Activated CD8-positive, alpha-beta memory T cell treated with anti-CD3 and anti-CD28 coated beads, Interleukin-2, amount 10 ng/mL, durations not matched to agents 7 days and 5 days (primary cell): ENCODE data around the gene CCL5. TPM values are rescaled to one million over a fixed set of nuclear protein-coding genes. Genes with fewer than 3 reads are reported as not detected.

Source experiments
- ATAC-seq: fragments of 150-1000 bp; cut with Tn5 transposase; one replicate; pipeline ENCODE4 v1.10.0; 2021; ENCODE audit warnings: moderate library complexity
- CTCF ChIA-PET: fragments of 350-600 bp; sonication (Branson Sonifier 250); formaldehyde crosslinking; loops from one replicate; lab custom pipeline; 2021; ENCODE audit warnings: antibody characterized with exemption; lab: Charles Lee
- DNase-seq: peaks from one replicate; pipeline ENCODE4 v3.0.0-alpha.2; 2020
- H3K27ac Mint-ChIP-seq: one replicate; pipeline ENCODE4 v1.8.0; 2021; ENCODE audit warnings: mild to moderate bottlenecking, mixed read lengths
- H3K27me3 Mint-ChIP-seq: one replicate; pipeline ENCODE4 v1.8.0; 2021; ENCODE audit warnings: mixed read lengths
- H3K36me3 Mint-ChIP-seq: one replicate; pipeline ENCODE4 v1.8.0; 2021; ENCODE audit warnings: mild to moderate bottlenecking, mixed read lengths
- H3K4me1 Mint-ChIP-seq: one replicate; pipeline ENCODE4 v1.8.0; 2021; ENCODE audit warnings: mixed read lengths
- H3K4me3 Mint-ChIP-seq: one replicate; pipeline ENCODE4 v1.8.0; 2021; ENCODE audit warnings: mild to moderate bottlenecking, moderate library complexity, mixed read lengths
- H3K9me3 Mint-ChIP-seq: one replicate; pipeline ENCODE4 v1.8.0; 2022; ENCODE audit warnings: low read depth, mixed read lengths
- total RNA-seq, 2 experiments: library from RNA; stranded (reverse); gene quantifications; one replicate each; pipeline ENCODE4 v1.2.3, GENCODE V29; 2021

Gene CCL5
- total RNA-seq: 1,000 to 10,000 TPM in 1 of 2 experiments, 100 to 1,000 TPM in 1; 973 to 1,249 TPM

DNA sequence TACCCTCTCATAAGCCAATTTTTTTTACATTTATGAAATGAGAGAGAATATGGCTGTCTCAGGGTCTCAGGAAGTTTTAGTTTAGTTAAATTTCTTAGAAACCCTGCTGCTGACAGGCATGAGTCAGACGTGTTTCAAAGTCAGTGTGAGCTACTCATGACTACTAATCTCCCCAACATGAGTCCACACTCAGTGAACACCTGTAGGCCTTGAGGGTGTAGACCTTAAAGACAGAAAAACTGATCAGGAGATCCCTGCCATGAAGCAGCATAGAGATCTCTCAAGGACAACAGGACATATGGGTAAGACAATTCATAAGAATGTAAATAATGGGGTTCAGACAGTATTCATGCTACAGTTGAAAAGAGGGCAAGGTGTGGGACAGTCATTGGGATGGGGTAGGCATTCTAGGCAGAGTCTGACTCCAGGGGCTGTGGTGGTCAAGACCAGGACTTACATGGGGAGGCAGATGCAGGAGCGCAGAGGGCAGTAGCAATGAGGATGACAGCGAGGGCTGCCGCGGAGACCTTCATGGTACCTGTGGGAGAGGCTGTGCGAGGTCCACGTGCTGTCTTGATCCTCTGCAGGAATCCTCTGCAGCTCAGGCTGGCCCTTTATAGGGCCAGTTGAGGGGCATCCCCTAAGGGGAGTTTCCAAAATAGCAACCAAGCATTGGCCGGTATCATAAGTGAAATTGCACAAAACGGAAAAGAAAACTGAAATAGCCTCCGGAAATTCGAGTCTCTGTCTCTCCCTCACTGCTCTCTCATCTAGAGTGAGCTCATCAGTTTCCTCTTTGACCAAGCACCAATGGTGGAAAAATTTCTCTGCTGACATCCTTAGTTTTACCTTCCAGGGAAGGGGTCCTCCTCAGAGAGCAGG, at the start of gene CCL5:
CCL5 (minus strand) TSS at position 588 of the 882 bp plus-strand sequence.
- H3K9me3 Mint-ChIP-seq: no peaks in the 10 kb centered on the region
- H3K4me1 Mint-ChIP-seq: peaks cover 60% of the 10 kb centered on the region
- H3K36me3 Mint-ChIP-seq: peaks cover 49% of the 10 kb centered on the region
- DNase-seq: peak; percentile 94
- ATAC-seq: peak; percentile 82
- peak within 1 kb of the TSS; percentile 99 for H3K4me3 Mint-ChIP-seq
- H3K27ac Mint-ChIP-seq: peak within 1 kb of the TSS; percentile 99
- CTCF ChIA-PET: interaction anchor here (0.6 to 15.6 kb wide), 19 partner anchors 9 to 210 kb away, joined by 3 to 254 read pairs (median 4); partner anchors contain the start of genes CCL3, HEATR9, LYZL6 and RDM1
- H3K27me3 Mint-ChIP-seq: no peaks in the 10 kb centered on the region

DNA sequence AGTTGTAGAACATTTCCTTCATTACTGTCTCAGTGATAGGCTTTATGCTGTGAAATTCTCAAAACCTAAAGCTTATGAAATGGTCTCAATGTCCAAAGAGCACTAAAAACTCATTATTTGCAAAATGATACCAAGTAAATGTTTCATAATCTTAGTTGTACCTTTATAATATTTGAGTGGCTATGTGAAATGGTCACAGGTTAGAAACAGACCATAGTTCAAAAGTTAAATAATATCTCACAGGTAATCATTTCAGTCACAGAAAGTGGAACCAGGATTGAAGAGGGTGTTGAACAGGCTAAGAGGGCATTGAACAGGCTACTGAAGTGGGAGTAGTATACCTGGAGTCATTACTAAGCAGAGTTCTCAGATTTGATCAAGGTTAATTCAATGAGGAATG, 47.6 kb upstream of the CCL5 start:
- ATAC-seq (no peak), DNase-seq (no peak)
- peak overlapping the region; percentile 13 for H3K4me3 Mint-ChIP-seq
- H3K27ac Mint-ChIP-seq: peak overlapping the region; percentile 18
- H3K9me3 Mint-ChIP-seq: no peaks in the 10 kb centered on the region
- H3K4me1 Mint-ChIP-seq: peaks cover 56% of the 10 kb centered on the region
- no peaks in the 10 kb centered on the region for H3K27me3 Mint-ChIP-seq
- peaks cover 44% of the 10 kb centered on the region for H3K36me3 Mint-ChIP-seq
- CTCF ChIA-PET: interaction anchor here (1.1 to 2.0 kb wide), 2 partner anchors 10 to 80 kb away, joined by 3 to 5 read pairs; no protein-coding TSS in a partner anchor

DNA sequence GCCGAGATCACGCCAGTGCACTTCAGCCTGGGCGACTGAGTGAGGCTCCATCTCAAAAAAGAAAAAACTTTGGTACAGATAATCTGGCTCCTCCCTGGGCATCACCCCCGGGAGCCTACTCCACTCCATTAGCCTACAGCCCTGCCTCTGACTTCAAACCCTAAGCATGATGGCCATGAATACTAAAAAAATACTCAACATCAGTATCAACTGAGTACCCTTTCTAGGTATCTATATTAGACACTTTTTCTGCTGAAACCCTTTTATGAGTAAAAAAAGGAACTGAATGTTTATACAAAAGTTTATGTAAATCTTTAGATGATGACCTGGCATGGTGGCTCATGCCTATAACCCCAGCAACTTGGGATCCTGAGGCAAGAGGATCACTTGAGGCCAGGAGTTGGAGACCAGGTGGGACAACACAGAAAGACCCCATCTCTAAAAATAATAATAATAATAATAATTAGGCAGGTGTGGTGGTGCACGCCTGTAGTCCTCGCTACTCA, 43.5 kb upstream of the CCL5 start:
- peaks cover 61% of the 10 kb centered on the region for H3K36me3 Mint-ChIP-seq
- no peak for ATAC-seq
- no peaks in the 10 kb centered on the region for H3K9me3 Mint-ChIP-seq
- DNase-seq: no peak
- H3K27ac Mint-ChIP-seq: peak overlapping the region; percentile 32
- peaks cover 60% of the 10 kb centered on the region for H3K4me1 Mint-ChIP-seq
- CTCF ChIA-PET: interaction anchor here (1.2 to 2.3 kb wide), 6 partner anchors 15 to 48 kb away, joined by 3 to 10 read pairs (median 4); no protein-coding TSS in a partner anchor
- no peaks in the 10 kb centered on the region for H3K27me3 Mint-ChIP-seq
- H3K4me3 Mint-ChIP-seq: no peak overlapping the region

DNA sequence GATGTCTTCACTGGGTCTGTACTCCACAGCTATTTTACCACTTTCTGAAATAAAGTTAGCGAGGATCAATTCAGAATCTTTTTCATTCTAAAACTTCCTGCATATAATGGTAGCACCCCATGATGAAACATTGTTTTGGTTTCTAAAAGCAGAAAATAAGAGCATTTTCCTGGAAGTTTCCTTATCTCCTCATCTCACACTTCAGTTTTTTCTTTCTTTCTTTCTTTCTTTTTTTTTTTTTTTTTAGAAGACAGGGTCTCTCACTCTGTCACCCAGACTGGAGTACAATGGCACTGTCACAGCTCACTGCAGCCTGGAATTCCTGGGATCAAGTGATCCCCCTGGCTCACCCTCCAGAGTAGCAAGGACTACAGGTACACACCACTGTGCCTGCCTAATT, 40.1 kb upstream of the CCL5 start:
- Mint-ChIP-seq H3K9me3 (no peaks in the 10 kb centered on the region), H3K4me1 (peaks cover 51% of the 10 kb centered on the region), H3K4me3 (no peak overlapping the region), H3K27ac (peak overlapping the region; percentile 58), H3K27me3 (no peaks in the 10 kb centered on the region), H3K36me3 (peaks cover 61% of the 10 kb centered on the region)
- CTCF ChIA-PET: interaction anchor here (1.0 kb wide), 1 partner anchor 70 kb away, joined by 4 read pairs; no protein-coding TSS in a partner anchor
- ATAC-seq (no peak), DNase-seq (no peak)

DNA sequence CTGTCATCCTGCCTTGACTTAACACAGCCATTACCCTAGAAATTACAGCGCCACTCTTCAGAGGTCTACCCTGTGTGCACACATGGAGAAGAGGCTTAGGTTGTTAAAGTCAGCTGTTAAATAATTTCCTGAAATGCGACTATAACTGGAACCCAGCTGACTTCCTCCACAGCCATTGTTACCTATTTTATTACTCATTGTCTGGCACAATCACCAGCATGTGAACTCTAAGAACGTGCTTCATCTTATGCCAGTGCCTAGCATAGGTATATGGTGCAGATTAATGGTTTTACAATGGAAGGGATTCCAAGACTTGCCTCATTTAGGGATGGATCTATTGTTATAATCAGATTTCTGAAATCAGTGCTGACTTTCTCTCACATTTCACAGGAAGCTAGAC, 38.5 kb upstream of the CCL5 start:
- ATAC-seq (no peak), DNase-seq (no peak)
- H3K4me3 Mint-ChIP-seq: no peak overlapping the region
- no peak overlapping the region for H3K27ac Mint-ChIP-seq
- H3K27me3 Mint-ChIP-seq: no peaks in the 10 kb centered on the region
- CTCF ChIA-PET: interaction anchor here (0.6 to 1.9 kb wide), 8 partner anchors 8 to 47 kb away, joined by 3 to 5 read pairs (median 3); no protein-coding TSS in a partner anchor
- H3K36me3 Mint-ChIP-seq: peaks cover 57% of the 10 kb centered on the region
- peaks cover 50% of the 10 kb centered on the region for H3K4me1 Mint-ChIP-seq
- H3K9me3 Mint-ChIP-seq: no peaks in the 10 kb centered on the region

DNA sequence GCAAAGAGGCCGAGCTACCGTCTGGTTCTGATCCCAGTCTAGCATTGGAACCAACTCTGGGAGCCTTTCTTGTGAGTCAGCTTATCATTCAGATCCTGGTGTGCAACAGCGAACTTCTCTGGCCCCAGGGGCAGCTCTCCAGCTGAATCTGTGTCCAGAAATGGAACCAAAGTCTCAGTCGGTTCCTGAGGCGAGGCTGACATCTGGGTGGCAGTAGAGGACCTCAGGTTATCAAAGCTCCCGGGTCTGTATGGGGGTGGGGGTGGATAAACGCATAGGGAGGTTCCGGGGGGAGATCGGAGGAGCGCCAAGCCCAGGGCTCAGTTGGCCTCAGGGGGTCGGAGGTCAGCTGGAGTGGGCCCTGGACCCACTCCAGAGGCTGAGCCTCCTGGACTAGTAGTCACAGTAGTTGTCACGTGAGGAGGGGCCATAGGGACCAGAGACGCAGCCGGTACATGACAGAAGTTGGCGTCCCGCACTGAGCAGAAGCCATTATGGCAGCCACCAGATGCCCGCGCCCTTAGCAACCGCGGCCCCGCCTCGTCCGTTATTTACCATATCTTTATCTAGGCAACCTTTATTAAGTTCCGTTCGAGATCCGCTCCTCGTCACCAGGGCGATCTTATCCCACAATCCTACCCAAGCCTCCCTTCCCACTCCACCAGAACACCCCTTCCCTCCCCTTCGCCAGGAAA, 37.5 kb upstream of the CCL5 start:
- no peak for ATAC-seq
- CTCF ChIA-PET: interaction anchor here (1.2 to 1.9 kb wide), 2 partner anchors 9 to 19 kb away, joined by 4 to 5 read pairs; no protein-coding TSS in a partner anchor
- Mint-ChIP-seq H3K4me1 (peaks cover 55% of the 10 kb centered on the region), H3K27ac (no peak overlapping the region), H3K9me3 (no peaks in the 10 kb centered on the region), H3K4me3 (no peak overlapping the region), H3K27me3 (no peaks in the 10 kb centered on the region), H3K36me3 (peaks cover 59% of the 10 kb centered on the region)
- no peak for DNase-seq

DNA sequence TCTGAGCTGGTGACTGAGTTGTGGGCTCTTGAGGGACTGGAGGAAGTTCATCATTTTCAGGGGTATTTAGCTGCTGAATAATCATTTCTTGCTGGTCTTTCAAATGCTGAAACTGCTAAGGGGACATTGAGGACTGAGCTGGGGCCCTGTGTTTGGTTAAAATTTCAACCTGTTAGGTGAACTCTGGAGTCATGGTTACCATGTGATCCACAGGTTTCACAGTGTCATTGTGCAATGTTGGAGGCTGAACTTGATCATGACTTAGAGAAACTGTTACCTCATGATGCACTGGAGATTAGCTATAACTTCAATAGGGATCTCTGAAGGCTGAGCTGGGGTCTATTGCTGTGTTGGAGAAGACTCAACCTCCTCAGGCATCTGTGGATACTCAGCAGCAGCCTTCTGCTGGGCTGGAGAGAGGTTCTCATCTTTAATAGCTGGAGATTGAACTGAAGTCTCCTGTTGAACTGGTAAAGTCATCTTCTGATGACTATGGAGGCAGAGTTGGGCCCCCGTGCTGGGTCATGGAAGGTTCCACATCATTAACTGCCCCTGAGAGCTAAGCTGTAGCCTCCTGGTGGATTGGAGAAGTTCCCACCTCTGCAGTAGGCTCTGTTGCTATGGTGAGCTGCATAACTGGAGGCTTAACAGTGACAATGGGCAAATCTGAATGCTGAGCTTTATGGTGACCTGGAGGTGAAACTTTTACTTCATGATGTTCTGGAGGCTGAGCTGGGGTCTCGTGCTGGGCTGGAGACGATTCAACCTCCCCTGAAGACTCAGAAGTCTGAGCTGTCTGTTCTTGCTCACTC, 35.2 kb upstream of the CCL5 start:
- Mint-ChIP-seq H3K36me3 (peaks cover 57% of the 10 kb centered on the region), H3K27ac (no peak overlapping the region), H3K27me3 (no peaks in the 10 kb centered on the region), H3K4me3 (no peak overlapping the region), H3K4me1 (peaks cover 43% of the 10 kb centered on the region), H3K9me3 (no peaks in the 10 kb centered on the region)
- DNase-seq: no peak
- no peak for ATAC-seq
- CTCF ChIA-PET: interaction anchor here (1.0 to 1.9 kb wide), 8 partner anchors 11 to 64 kb away, joined by 3 to 5 read pairs (median 4); partner anchors contain the start of gene RDM1

DNA sequence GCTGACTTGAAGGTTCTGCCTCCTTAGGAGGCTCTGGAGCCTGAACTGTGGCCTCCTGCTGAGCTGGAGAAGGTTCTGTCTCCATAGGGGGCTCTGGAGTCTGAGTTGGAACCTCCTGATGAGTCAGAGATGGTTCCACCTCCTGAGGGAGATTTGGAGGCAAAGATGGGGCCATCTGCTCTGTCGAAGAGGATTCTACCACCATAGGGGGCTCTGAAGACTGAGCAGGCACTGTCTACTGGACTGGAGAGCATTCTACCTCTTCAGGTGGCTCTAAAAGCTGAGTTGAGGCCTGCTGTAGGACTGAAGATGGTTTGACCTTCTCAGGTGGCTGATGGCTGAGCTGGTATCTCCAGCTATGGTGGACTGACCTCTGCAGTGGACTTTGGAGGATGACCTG, 34.2 kb upstream of the CCL5 start:
- no peaks in the 10 kb centered on the region for H3K27me3 Mint-ChIP-seq
- H3K4me1 Mint-ChIP-seq: peaks cover 42% of the 10 kb centered on the region
- DNase-seq (no peak), ATAC-seq (no peak)
- no peaks in the 10 kb centered on the region for H3K9me3 Mint-ChIP-seq
- H3K4me3 Mint-ChIP-seq: no peak overlapping the region
- CTCF ChIA-PET: interaction anchor here (0.8 to 1.6 kb wide), 4 partner anchors 12 to 33 kb away, joined by 3 to 5 read pairs (median 4); no protein-coding TSS in a partner anchor
- peaks cover 49% of the 10 kb centered on the region for H3K36me3 Mint-ChIP-seq
- H3K27ac Mint-ChIP-seq: no peak overlapping the region

DNA sequence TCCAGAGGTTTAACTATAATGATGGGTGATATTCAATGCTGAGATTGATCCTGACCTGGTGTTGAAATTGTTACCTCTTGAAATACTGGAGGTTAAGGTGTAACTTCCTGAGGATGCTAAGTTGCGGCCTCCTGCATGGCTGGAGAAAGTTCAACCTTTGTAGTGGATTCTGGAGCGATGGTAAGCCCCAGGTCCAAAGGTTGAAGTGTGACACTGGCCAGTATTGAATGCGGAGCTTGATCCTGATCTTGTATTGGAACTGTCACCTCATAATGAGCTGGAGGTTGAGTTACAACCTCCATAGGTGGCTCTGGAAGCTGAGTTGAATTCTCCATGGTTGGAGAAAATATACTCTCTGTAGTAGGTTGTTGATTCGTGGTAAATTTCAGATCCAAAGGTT, 33.4 kb upstream of the CCL5 start:
- no peak for DNase-seq
- Mint-ChIP-seq H3K36me3 (peaks cover 52% of the 10 kb centered on the region), H3K4me1 (peaks cover 47% of the 10 kb centered on the region), H3K4me3 (no peak overlapping the region), H3K9me3 (no peaks in the 10 kb centered on the region), H3K27ac (no peak overlapping the region), H3K27me3 (no peaks in the 10 kb centered on the region)
- no peak for ATAC-seq
- CTCF ChIA-PET: interaction anchor here (0.8 to 1.6 kb wide), 4 partner anchors 13 to 87 kb away, joined by 3 to 5 read pairs (median 3); no protein-coding TSS in a partner anchor

DNA sequence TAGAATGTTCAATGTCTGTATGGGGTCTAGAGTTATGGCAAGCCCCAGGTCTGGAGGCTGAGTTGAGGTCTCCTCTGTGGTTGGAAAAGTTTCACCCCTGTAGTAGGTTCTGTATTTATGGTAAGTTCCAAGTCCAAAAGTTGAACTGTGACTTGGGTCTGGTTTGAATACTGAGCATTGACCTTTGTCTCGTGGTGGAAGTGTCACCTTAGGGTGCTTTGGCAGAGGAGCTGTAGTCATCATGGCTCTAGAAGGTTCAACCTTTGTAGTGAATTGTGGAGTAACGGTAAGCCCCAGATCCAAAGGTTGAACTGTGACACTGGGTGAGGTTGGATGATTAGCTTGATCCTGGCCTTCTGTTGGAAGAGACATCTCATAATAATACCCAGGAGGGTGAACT, 32.8 kb upstream of the CCL5 start:
- ATAC-seq (no peak), DNase-seq (no peak)
- Mint-ChIP-seq H3K4me3 (no peak overlapping the region), H3K4me1 (peaks cover 44% of the 10 kb centered on the region), H3K9me3 (no peaks in the 10 kb centered on the region), H3K36me3 (peaks cover 50% of the 10 kb centered on the region), H3K27ac (no peak overlapping the region), H3K27me3 (no peaks in the 10 kb centered on the region)
- CTCF ChIA-PET: interaction anchor here (1.3 kb wide), 1 partner anchor 63 kb away, joined by 3 read pairs; no protein-coding TSS in a partner anchor

DNA sequence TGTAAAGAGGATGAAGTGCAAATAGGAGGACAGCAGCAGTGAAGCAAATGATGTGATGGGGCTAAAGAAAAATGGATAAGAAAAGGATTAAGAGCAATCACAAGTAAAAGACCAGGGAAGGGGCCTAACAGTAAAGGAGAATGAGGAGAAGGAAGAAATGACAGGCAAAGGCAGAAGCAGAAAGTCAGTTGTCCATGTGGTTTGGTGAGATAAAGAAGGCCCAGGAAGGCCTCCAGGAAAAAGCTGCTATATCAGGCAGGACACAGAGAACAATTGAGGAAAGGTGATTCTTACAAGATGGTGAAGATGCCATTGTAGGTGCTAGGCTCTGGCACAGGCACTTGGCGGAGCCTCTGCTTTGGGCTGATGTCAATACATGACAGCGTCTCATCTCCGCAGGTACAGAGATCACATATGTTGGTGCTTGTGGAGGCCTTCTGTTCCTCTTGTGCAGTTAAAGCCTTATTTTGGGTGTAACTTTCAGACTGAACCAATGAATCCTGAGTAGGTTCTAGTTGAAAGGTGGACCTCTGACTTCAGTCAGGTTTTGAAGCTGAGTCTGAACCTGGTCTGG, 32.3 kb upstream of the CCL5 start:
- CTCF ChIA-PET: interaction anchor here (1.3 to 3.6 kb wide), 3 partner anchors 13 to 63 kb away, joined by 3 to 23 read pairs (median 7); no protein-coding TSS in a partner anchor
- peaks cover 47% of the 10 kb centered on the region for H3K4me1 Mint-ChIP-seq
- H3K4me3 Mint-ChIP-seq: no peak overlapping the region
- no peak overlapping the region for H3K27ac Mint-ChIP-seq
- no peaks in the 10 kb centered on the region for H3K9me3 Mint-ChIP-seq
- no peaks in the 10 kb centered on the region for H3K27me3 Mint-ChIP-seq
- ATAC-seq (no peak), DNase-seq (no peak)
- H3K36me3 Mint-ChIP-seq: peaks cover 45% of the 10 kb centered on the region

DNA sequence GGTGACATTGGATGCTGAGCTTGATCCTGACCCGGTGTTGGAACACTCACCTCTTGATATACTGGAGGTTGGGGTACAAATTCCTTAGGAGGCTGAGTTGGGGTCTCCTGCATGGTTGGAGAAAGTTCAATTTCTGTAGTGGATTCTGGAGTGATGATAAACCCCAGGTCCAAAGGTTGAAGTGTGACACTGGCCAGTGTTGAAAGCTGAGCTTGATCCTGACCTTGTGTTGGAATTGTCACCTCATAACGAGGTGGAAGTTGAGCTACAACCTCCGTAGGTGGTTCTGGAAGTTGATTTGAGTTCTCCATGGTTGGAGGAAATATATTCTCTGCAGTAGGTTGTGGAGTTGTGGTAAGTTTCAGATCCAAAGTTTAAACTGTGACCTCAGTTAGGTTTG, 29.2 kb upstream of the CCL5 start:
- Mint-ChIP-seq H3K36me3 (peaks cover 49% of the 10 kb centered on the region), H3K9me3 (no peaks in the 10 kb centered on the region), H3K27ac (no peak overlapping the region), H3K4me1 (peaks cover 48% of the 10 kb centered on the region), H3K27me3 (no peaks in the 10 kb centered on the region), H3K4me3 (no peak overlapping the region)
- no peak for ATAC-seq
- DNase-seq: no peak
- CTCF ChIA-PET: interaction anchor here (0.7 to 3.6 kb wide), 6 partner anchors 9 to 93 kb away, joined by 3 to 23 read pairs (median 3); no protein-coding TSS in a partner anchor
